WERI-Rb-1 (cell line): ENCODE results near the gene TRMT11.

Experiments used
- DNase-seq: peaks from one replicate; pipeline ENCODE4 v3.0.0-alpha.2; 2020
- H3K27ac ChIP-seq: fragments of 250-450 bp; sonication (Bioruptor Pico); 2 replicates; pipeline ENCODE4 v1.5.1; 2020; ENCODE audit warnings: mild to moderate bottlenecking, moderate library complexity
- H3K27me3 ChIP-seq: fragments of 250-450 bp; sonication (Bioruptor Pico); 2 replicates; pipeline ENCODE4 v1.5.1; 2021; ENCODE audit warnings: mild to moderate bottlenecking, low read depth, moderate library complexity; ENCODE audit not compliant: insufficient read depth, severe bottlenecking
- H3K36me3 ChIP-seq: fragments of 250-450 bp; sonication (Bioruptor Pico); 2 replicates; pipeline ENCODE4 v1.5.1; 2020; ENCODE audit warnings: mild to moderate bottlenecking, moderate library complexity
- H3K4me3 ChIP-seq: 2 replicates; pipeline ENCODE4 v1.5.1; 2011; ENCODE audit warnings: low read depth, mild to moderate bottlenecking, control low read depth, low read length
- H3K9me3 ChIP-seq: fragments of 250-450 bp; sonication (Bioruptor Pico); 2 replicates; pipeline ENCODE4 v1.5.1; 2021; ENCODE audit warnings: mild to moderate bottlenecking, moderate library complexity; ENCODE audit not compliant: severe bottlenecking
- TF ChIP-seq, protein P1 (sequence below): IDR thresholded peaks from 2 replicates; pipeline ENCODE4 v1.5.1; 2011; ENCODE audit warnings: low read depth, mild to moderate bottlenecking, control low read depth, inconsistent platforms, low read length

Gene TRMT11

DNA sequence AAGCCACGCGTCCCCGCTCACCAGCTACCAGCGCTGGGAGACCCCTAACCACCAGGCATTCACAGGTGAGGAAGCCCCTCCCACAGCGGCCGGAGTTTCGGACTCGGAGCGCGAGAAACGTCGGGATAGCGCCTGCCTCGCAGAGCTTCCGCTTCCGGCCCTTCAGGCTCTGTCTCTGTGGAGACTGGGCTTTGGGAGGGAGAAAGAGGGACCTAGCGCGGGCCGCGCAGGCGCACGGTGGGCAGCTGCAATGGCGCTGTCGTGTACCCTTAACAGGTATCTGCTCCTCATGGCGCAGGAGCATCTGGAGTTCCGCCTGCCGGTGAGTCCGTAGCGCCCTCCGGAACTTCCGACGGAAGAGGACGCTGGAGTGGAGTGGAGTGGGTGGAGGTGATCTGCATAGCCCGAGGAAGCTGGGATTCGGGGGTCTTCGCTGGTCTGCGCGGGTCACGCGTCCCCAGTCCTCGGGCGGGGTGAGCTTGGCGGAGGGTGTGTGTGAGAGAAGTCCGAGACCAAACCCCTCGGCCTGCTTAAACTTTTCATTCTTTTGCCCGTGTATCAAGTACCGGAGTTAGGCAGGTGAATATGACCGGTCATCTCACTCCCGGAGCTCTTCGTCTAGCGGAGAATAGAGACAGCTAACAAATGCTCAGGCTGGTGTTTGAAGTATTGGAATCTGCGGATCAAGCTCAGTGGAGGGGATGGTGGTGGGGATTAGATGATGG is at the start of gene TRMT11:
Gene TRMT11 (plus strand): TSS at position 240 of the 725 bp plus-strand sequence. CDS start 11 bp downstream, at position 251.
- H3K27ac ChIP-seq, result peak within 1 kb of the TSS; percentile 78
- TF ChIP-seq, protein P1, sequence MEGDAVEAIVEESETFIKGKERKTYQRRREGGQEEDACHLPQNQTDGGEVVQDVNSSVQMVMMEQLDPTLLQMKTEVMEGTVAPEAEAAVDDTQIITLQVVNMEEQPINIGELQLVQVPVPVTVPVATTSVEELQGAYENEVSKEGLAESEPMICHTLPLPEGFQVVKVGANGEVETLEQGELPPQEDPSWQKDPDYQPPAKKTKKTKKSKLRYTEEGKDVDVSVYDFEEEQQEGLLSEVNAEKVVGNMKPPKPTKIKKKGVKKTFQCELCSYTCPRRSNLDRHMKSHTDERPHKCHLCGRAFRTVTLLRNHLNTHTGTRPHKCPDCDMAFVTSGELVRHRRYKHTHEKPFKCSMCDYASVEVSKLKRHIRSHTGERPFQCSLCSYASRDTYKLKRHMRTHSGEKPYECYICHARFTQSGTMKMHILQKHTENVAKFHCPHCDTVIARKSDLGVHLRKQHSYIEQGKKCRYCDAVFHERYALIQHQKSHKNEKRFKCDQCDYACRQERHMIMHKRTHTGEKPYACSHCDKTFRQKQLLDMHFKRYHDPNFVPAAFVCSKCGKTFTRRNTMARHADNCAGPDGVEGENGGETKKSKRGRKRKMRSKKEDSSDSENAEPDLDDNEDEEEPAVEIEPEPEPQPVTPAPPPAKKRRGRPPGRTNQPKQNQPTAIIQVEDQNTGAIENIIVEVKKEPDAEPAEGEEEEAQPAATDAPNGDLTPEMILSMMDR, result no peak
- H3K27me3 ChIP-seq, result no peaks in the 10 kb centered on the region
- no peaks in the 10 kb centered on the region for H3K36me3 ChIP-seq
- no peaks in the 10 kb centered on the region for H3K9me3 ChIP-seq
- DNase-seq, result peak; percentile 95
- peak within 1 kb of the TSS; percentile 88 for H3K4me3 ChIP-seq

DNA sequence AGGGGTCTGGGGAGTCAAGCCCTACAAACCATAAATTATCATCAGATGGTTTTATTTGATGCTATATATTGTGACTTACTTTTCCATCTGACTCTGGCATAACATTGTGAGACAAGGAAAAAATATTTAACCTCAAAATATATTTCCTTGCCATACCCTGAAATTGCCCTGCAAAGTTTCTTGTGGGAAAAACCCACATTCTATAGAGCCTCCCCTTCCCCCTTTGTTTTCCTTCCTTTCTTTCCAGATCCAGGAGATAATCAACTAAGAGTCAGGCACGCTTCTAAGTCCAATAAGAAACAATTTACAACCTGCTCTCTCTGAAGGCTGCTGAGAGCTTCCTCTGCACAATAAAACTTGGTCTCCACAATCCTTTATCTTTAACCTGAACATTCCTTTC is 47.3 kb upstream of the TRMT11 start:
- no peak for DNase-seq
- no peaks in the 10 kb centered on the region for H3K27me3 ChIP-seq
- TF ChIP-seq, protein P1, result no peak
- no peaks in the 10 kb centered on the region for H3K36me3 ChIP-seq
- no peaks in the 10 kb centered on the region for H3K9me3 ChIP-seq
- no peak overlapping the region for H3K27ac ChIP-seq
- H3K4me3 ChIP-seq, result no peak overlapping the region

DNA sequence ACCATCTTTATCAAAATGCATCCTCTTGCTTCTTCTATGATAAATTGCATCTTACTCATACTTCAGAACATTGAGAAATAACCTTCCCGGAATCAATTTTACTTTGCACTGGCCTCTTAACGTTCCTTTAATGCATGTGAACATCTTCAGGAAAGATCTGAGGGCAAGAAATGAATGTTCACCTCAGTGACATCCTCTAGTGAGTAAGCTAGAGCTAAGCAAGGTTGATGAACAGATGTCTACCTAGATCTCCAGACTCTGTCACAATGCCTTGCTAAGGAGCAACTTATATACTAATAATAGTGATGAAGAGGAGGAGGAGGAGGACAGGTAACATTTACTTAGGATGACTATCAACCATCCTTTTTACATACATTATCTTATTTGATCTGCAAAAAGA is 46.5 kb upstream of the TRMT11 start:
- no peaks in the 10 kb centered on the region for H3K36me3 ChIP-seq
- no peak overlapping the region for H3K27ac ChIP-seq
- H3K9me3 ChIP-seq, result no peaks in the 10 kb centered on the region
- no peak overlapping the region for H3K4me3 ChIP-seq
- no peak for DNase-seq
- no peaks in the 10 kb centered on the region for H3K27me3 ChIP-seq
- TF ChIP-seq, protein P1, result no peak

DNA sequence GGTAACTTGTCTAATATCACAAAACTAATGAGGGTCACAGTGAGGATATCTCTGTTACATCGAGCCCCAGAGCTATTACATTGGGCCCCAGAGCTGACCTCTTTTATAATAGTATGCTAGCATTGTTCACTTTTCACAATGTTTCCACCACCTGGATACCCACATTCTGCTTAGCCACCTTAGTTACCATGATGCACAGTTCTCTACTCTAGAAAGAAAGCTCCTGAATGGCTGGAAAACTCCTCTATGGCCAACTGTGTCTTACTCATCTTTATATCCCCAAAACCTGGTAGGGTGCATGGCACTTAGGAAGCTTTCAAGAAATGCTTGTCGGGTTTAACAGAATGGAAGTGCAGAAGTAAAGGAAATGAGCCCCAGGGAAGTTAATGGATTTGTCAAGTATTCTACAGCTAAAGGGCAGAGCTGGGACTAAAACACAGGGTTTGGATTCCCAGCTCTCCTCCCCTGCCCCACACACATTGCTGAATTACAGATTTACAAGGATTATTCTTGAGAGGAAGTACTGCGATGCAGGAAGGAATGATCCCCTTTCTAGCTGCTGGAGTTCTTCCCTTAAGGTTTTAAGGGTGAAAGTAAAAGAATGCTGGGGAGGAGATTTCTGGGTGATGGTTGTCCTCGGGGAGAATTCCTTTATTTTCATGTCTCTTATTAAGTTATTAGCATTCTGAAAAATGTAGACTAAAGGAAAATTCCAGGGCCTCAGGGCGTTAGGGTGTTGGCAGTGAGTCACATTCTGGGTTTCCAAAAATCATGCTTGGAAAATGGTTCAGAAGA is 45.9 kb upstream of the TRMT11 start:
- H3K27ac ChIP-seq, result no peak overlapping the region
- TF ChIP-seq, protein P1, result no peak
- DNase-seq, result no peak

DNA sequence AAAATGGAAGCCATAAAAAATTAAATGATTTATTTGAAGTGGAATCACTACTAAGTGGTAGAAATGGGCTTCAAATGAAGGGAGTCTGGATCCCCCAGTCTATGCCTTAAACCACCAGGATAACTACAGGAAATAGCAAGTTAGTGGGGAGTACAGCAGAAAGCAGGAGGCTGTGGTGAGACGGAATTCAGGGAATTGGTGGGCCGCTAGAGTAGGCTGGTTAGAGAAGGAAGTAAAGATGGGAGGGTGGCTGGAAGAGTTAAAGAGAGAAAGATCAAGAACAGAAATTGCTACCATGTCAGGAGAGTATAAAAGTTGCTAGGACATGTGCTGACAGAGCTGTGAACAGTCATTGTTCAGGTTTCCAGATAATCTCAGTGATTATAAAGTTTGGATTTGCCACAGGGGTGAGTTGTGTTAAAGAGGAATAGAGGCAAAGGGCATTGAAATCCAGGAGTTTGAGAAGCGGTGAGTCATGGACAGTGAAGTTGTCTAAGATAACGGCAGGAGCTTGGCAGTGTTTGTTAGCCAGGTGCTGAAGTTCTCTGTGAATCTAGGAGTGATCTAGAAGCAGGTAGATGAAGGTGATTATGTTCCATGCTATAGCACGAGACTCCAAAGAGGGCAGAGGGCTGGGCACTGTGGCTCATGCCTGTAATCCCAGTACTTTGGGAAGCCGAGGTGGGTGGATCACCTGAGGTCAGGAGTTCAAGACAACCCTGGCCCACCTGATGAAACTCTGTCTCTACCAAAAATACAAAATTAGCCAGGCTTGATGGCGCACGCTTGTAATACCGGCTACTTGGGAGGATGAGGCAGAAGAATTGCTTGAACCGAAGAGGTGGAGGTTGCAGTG is 43.4 kb upstream of the TRMT11 start:
- Histone ChIP-seq H3K9me3 (no peaks in the 10 kb centered on the region), H3K36me3 (no peaks in the 10 kb centered on the region), H3K4me3 (no peak overlapping the region), H3K27me3 (no peaks in the 10 kb centered on the region), H3K27ac (no peak overlapping the region)
- DNase-seq, result no peak
- TF ChIP-seq, protein P1, result no peak

More for the DNA sequence above, 45.9 kb upstream of the TRMT11 start:
- Histone ChIP-seq H3K4me3 (no peak overlapping the region), H3K27me3 (no peaks in the 10 kb centered on the region), H3K36me3 (no peaks in the 10 kb centered on the region), H3K9me3 (no peaks in the 10 kb centered on the region)
